ENCODE data around the gene PARD3.

- no peak for TF ChIP-seq CTCF (IDR thresholded peaks at IDR 0.05; ENCODE audit: borderline replicate concordance, extremely low read depth, low read length, poor library complexity, severe bottlenecking)
- no peak for TF ChIP-seq EZH2 (IDR thresholded peaks at IDR 0.05; ENCODE audit: borderline replicate concordance, low read depth, low read length, severe bottlenecking)
Observed at GRCh38 chr10:34405611-34406462, 409.3 kb downstream of the PARD3 start.
